GM23338 (cell line): ENCODE measurements around the gene TOR1B. TPM values are rescaled to one million over a fixed set of nuclear protein-coding genes. Genes with fewer than 3 reads are reported as not detected.

Experiments used
- ATAC-seq: fragments of 200-7000 bp; cut with Tn5 transposase; 3 replicates; pipeline ENCODE4 v1.9.1; 2020
- DNase-seq: peaks from one replicate; pipeline ENCODE4 v3.0.0-alpha.2; 2015; ENCODE audit warnings: low spot score
- H2AFZ ChIP-seq: fragments of 200-600 bp; sonication (generic); 2 replicates; pipeline ENCODE4 v1.8.0; 2016; ENCODE audit warnings: antibody characterized with exemption, mild to moderate bottlenecking, moderate library complexity
- H3F3A ChIP-seq: fragments of 200-600 bp; sonication (generic); replicated peaks from 2 replicates; pipeline ENCODE4 v1.8.0; 2017; ENCODE audit warnings: antibody characterized with exemption, mixed run types, low read depth
- H3K27ac ChIP-seq: fragments of 200-600 bp; sonication (generic); 2 replicates; pipeline ENCODE4 v1.6.1; 2016; ENCODE audit warnings: low read depth
- H3K27me3 ChIP-seq: fragments of 200-600 bp; sonication (generic); 2 replicates; pipeline ENCODE4 v1.8.0; 2016; ENCODE audit warnings: mild to moderate bottlenecking, mixed run types, moderate library complexity; ENCODE audit not compliant: insufficient read depth
- H3K36me3 ChIP-seq: fragments of 200-600 bp; sonication (generic); 2 replicates; pipeline ENCODE4 v1.8.0; 2016; ENCODE audit warnings: mild to moderate bottlenecking; ENCODE audit not compliant: insufficient read depth
- H3K4me1 ChIP-seq: fragments of 200-600 bp; sonication (generic); 2 replicates; pipeline ENCODE4 v1.8.0; 2016; ENCODE audit warnings: mild to moderate bottlenecking, moderate library complexity; ENCODE audit not compliant: insufficient read depth
- H3K4me2 ChIP-seq: fragments of 200-600 bp; sonication (generic); 2 replicates; pipeline ENCODE4 v1.7.1; 2017; ENCODE audit warnings: mixed run types
- H3K4me3 ChIP-seq: fragments of 200-600 bp; sonication (generic); 2 replicates; pipeline ENCODE4 v1.6.1; 2016; ENCODE audit warnings: mixed run types
- H3K79me2 ChIP-seq: fragments of 200-600 bp; sonication (generic); replicated peaks from 2 replicates; pipeline ENCODE4 v1.8.0; 2017; ENCODE audit warnings: mild to moderate bottlenecking; ENCODE audit not compliant: insufficient read depth
- H3K9me2 ChIP-seq: fragments of 200-600 bp; sonication (generic); 2 replicates; pipeline ENCODE4 v1.8.0; 2017; ENCODE audit not compliant: insufficient read depth
- H4K20me1 ChIP-seq: fragments of 200-600 bp; sonication (generic); replicated peaks from 2 replicates; pipeline ENCODE4 v1.8.0; 2017; ENCODE audit warnings: mild to moderate bottlenecking; ENCODE audit not compliant: insufficient read depth
- H3K27ac Mint-ChIP-seq: 2 replicates; pipeline ENCODE4 v1.8.0; 2020; ENCODE audit warnings: inconsistent platforms, mild to moderate bottlenecking, moderate library complexity, mixed read lengths
- H3K27me3 Mint-ChIP-seq: 3 replicates; pipeline ENCODE4 v1.8.0; 2022; ENCODE audit warnings: low read depth, mild to moderate bottlenecking, moderate library complexity, mixed read lengths, inconsistent platforms; ENCODE audit not compliant: insufficient read depth, poor library complexity
- H3K36me3 Mint-ChIP-seq: 3 replicates; pipeline ENCODE4 v1.8.0; 2021; ENCODE audit warnings: low read depth, mild to moderate bottlenecking, inconsistent platforms, moderate library complexity, mixed read lengths
- H3K4me1 Mint-ChIP-seq: 3 replicates; pipeline ENCODE4 v1.8.0; 2020; ENCODE audit warnings: mild to moderate bottlenecking, inconsistent platforms, mixed read lengths
- H3K4me3 Mint-ChIP-seq: 3 replicates; pipeline ENCODE4 v1.8.0; 2021; ENCODE audit warnings: moderate library complexity, mild to moderate bottlenecking, inconsistent platforms, mixed read lengths
- H3K9me3 Mint-ChIP-seq: 3 replicates; pipeline ENCODE4 v1.8.0; 2020; ENCODE audit warnings: moderate library complexity, mild to moderate bottlenecking, inconsistent platforms, mixed read lengths
- CREB1 ChIP-seq: fragments of 250-450 bp; sonication (Bioruptor Pico); IDR thresholded peaks from 2 replicates; pipeline ENCODE4 v1.5.0; 2020; ENCODE audit warnings: low read depth, mild to moderate bottlenecking, moderate library complexity
- CTCF ChIP-seq, 2 experiments: fragments of 200-600 bp in 1 of 2; sonication (generic) in 1 of 2; conservative IDR thresholded peaks; 2 replicates each; pipeline versions ENCODE4 v1.5.1 to v1.6.1; 2016 to 2017; ENCODE audit warnings: antibody characterized with exemption in 2 of 2, low read depth in 2 of 2, mild to moderate bottlenecking in 2 of 2, moderate library complexity in 1 of 2
- ETS1 ChIP-seq: IDR thresholded peaks from 2 replicates; pipeline ENCODE4 v1.6.1; 2016; ENCODE audit warnings: antibody characterized with exemption
- EZH2 ChIP-seq: fragments of 200-600 bp; sonication (generic); IDR thresholded peaks from one replicate; pipeline ENCODE4 v1.8.0; 2017; ENCODE audit warnings: antibody characterized with exemption, mild to moderate bottlenecking, low read depth; ENCODE audit not compliant: unreplicated experiment
- EZH2phosphoT487 ChIP-seq: fragments of 200-600 bp; sonication (generic); IDR thresholded peaks from one replicate; pipeline ENCODE4 v1.8.1; 2018; ENCODE audit warnings: antibody characterized with exemption; ENCODE audit not compliant: unreplicated experiment
- JUNB ChIP-seq: IDR thresholded peaks from one replicate; pipeline ENCODE4 v1.6.1; 2016; ENCODE audit warnings: antibody characterized with exemption; ENCODE audit not compliant: unreplicated experiment
- NANOG ChIP-seq: IDR thresholded peaks from 2 replicates; pipeline ENCODE4 v1.6.1; 2016; ENCODE audit warnings: antibody characterized with exemption, borderline replicate concordance
- POLR2AphosphoS5 ChIP-seq: IDR thresholded peaks from 2 replicates; pipeline ENCODE4 v1.6.1; 2016; ENCODE audit warnings: antibody characterized with exemption, low read depth
- REST ChIP-seq: IDR thresholded peaks from one replicate; pipeline ENCODE4 v1.6.1; 2018; ENCODE audit warnings: antibody characterized with exemption; ENCODE audit not compliant: unreplicated experiment
- STAT1 ChIP-seq: IDR thresholded peaks from one replicate; pipeline ENCODE4 v1.6.1; 2016; ENCODE audit warnings: antibody characterized with exemption; ENCODE audit not compliant: unreplicated experiment
- ZNF114 ChIP-seq: fragments of 250-450 bp; sonication (Bioruptor Pico); IDR thresholded peaks from 2 replicates; pipeline ENCODE4 v1.5.0; 2020; ENCODE audit warnings: mild to moderate bottlenecking, moderate library complexity
- ZNF331 ChIP-seq: fragments of 250-450 bp; sonication (Bioruptor Pico); IDR thresholded peaks from 2 replicates; pipeline ENCODE4 v1.5.0; 2020; ENCODE audit warnings: low read depth, mild to moderate bottlenecking, moderate library complexity
- ZNF462 ChIP-seq: fragments of 250-450 bp; sonication (Bioruptor Pico); IDR thresholded peaks from 2 replicates; pipeline ENCODE4 v1.5.0; 2020; ENCODE audit warnings: mild to moderate bottlenecking, moderate library complexity
- polyA plus RNA-seq: library from polyadenylated mRNA; unstranded; fragments of >200 nt; fragmentation: Nextera tagmentation; extraction: Ambion mirVana; gene quantifications from 2 replicates; pipeline ENCODE4 v1.2.1, GENCODE V29; 2016
- total RNA-seq: library from RNA; depleted of rRNA; stranded (reverse); fragments of >200 nt; shearing (Covaris generic); gene quantifications from 2 replicates; pipeline ENCODE4 v1.2.3, GENCODE V29; 2014

Gene TOR1B
- total and polyA plus RNA-seq, 2 experiments from 2014 or later = 10.6 to 42.4 TPM

- Mint-ChIP-seq H3K9me3 (no peaks in the 10 kb centered on the region), H3K4me1 (no peaks in the 10 kb centered on the region), H3K27me3 (peaks cover 3% of the 10 kb centered on the region), H3K36me3 (peaks cover 12% of the 10 kb centered on the region), H3K27ac (no peak overlapping the region), H3K4me3 (no peak overlapping the region)
- H3K4me3 ChIP-seq = no peak overlapping the region
- no peaks in the 10 kb centered on the region for H3K36me3 ChIP-seq
- no peaks in the 10 kb centered on the region for H3K79me2 ChIP-seq
- H3K27me3 ChIP-seq = no peaks in the 10 kb centered on the region
- no peak overlapping the region for H3K27ac ChIP-seq
- no peaks in the 10 kb centered on the region; the same call in 1 of the 2 replicates for H4K20me1 ChIP-seq
- ATAC-seq (no peak), DNase-seq (no peak)
- H3K9me2 ChIP-seq = no peaks in the 10 kb centered on the region
- no peaks in the 10 kb centered on the region for H3K4me1 ChIP-seq
- H2AFZ ChIP-seq = no peak overlapping the region
- no peaks in the 10 kb centered on the region for H3F3A ChIP-seq
- TF ChIP-seq CTCF (conservative IDR thresholded peaks at IDR 0.05; ENCODE audit: low read depth in 2 of 2) (no peak), JUNB (no peak), STAT1 (no peak), ZNF462 (no peak), EZH2 (no peak), ETS1 (no peak), ZNF331 (CRISPR knock-in tag) (no peak), REST (no peak), ZNF114 (CRISPR knock-in tag) (no peak), NANOG (no peak), CREB1 (no peak), POLR2AphosphoS5 (no peak), EZH2phosphoT487 (no peak)
- H3K4me2 ChIP-seq = no peak overlapping the region
Measured at GRCh38 chr9:129853614-129854013, 50.6 kb downstream of the TOR1B start.
